Loucy (cell line): ENCODE results near the gene NDUFB8.

Experiments
- CTCF ChIP-seq: fragments of 200-600 bp; sonication (generic); conservative IDR thresholded peaks from 2 replicates; pipeline ENCODE4 v1.5.1; 2014; ENCODE audit warnings: mild to moderate bottlenecking, antibody characterized with exemption, low read length
- EZH2phosphoT487 ChIP-seq: fragments of 200-600 bp; IDR thresholded peaks from 2 replicates; pipeline ENCODE4 v1.6.1; 2018; ENCODE audit warnings: antibody characterized with exemption, mild to moderate bottlenecking, moderate library complexity, borderline replicate concordance

GRCh38 chr10:100560248-100560647, 30.6 kb upstream of the NDUFB8 start:
- TF ChIP-seq CTCF (no peak), EZH2phosphoT487 (no peak)
